22Rv1 (cell line): ENCODE results near the gene CCDC57.
"Not testable (repeated sequence)": the region's sequence is repeated elsewhere in the genome, so short reads cannot be mapped to it uniquely, and the experiment has no call there.

Experiments
- H3K27ac ChIP-seq: fragments of 450-650 bp; 2 replicates; pipeline ENCODE4 v1.5.1; 2017
- CTCF ChIP-seq: fragments of 450-650 bp; IDR thresholded peaks from 2 replicates; pipeline ENCODE4 v1.5.1; 2017; ENCODE audit warnings: mild to moderate bottlenecking
- ZFX ChIP-seq: fragments of 450-650 bp; IDR thresholded peaks from 2 replicates; pipeline ENCODE4 v1.6.1; 2017; ENCODE audit warnings: antibody characterized with exemption, borderline replicate concordance

Gene CCDC57

GRCh38 chr17:82145550-82146155, 67.0 kb downstream of the CCDC57 start:
- TF ChIP-seq ZFX (no peak), CTCF (no peak)
- H3K27ac ChIP-seq, result no peak overlapping the region

GRCh38 chr17:82143333-82143732, 69.3 kb downstream of the CCDC57 start:
- TF ChIP-seq ZFX (no peak), CTCF (no peak)
- no peak overlapping the region for H3K27ac ChIP-seq

GRCh38 chr17:82139961-82140360, 72.7 kb downstream of the CCDC57 start:
- not testable (repeated sequence) for H3K27ac ChIP-seq

GRCh38 chr17:82138511-82138992, 74.1 kb downstream of the CCDC57 start:
- no peak overlapping the region for H3K27ac ChIP-seq
- TF ChIP-seq ZFX (no peak), CTCF (no peak)

- TF ChIP-seq CTCF (no peak), ZFX (no peak)
- H3K27ac ChIP-seq, result peak overlapping the region; percentile 93
Measured at GRCh38 chr17:82134101-82134500, 78.5 kb downstream of the CCDC57 start.

GRCh38 chr17:82133166-82133953, 79.3 kb downstream of the CCDC57 start:
- H3K27ac ChIP-seq, result peak overlapping the region; percentile 93

- H3K27ac ChIP-seq, result no peak overlapping the region
- TF ChIP-seq CTCF (peak; percentile 21; the same call in 1 of the 2 replicates), ZFX (no peak)
Measured at GRCh38 chr17:82129095-82129494, 83.5 kb downstream of the CCDC57 start.

- TF ChIP-seq CTCF, result no peak
- H3K27ac ChIP-seq, result no peak overlapping the region
Measured at GRCh38 chr17:82128287-82128686, 84.4 kb downstream of the CCDC57 start.
